K562 (cell line): ENCODE data around the gene B4GALNT4. TPM values are rescaled to one million over a fixed set of nuclear protein-coding genes. Genes with fewer than 3 reads are reported as not detected.
A peak's percentile ranks its signal among the peaks of the same experiment; 100 is the strongest.

Source experiments
- BCOR ChIP-seq: fragments of 450-650 bp; IDR thresholded peaks from 2 replicates; pipeline ENCODE4 v1.6.1; 2016
- BRF2 ChIP-seq: IDR thresholded peaks from 3 replicates; pipeline ENCODE4 v1.6.1; 2011; ENCODE audit warnings: borderline replicate concordance, mild to moderate bottlenecking; ENCODE audit not compliant: insufficient read length, insufficient read depth
- CCNT2 ChIP-seq: IDR thresholded peaks from 2 replicates; pipeline ENCODE4 v1.6.1; 2011; ENCODE audit warnings: borderline replicate concordance, low read depth, mild to moderate bottlenecking, moderate library complexity, mixed read lengths, low read length; ENCODE audit not compliant: insufficient read length; ENCODE audit errors: extremely low read depth
- CHD2 ChIP-seq: IDR thresholded peaks from 2 replicates; pipeline ENCODE4 v1.6.1; 2011; ENCODE audit warnings: low read depth, low read length
- DACH1 ChIP-seq: fragments of 450-650 bp; IDR thresholded peaks from 2 replicates; pipeline ENCODE4 v1.6.1; 2018; ENCODE audit not compliant: partially characterized antibody
- GATAD2A ChIP-seq: fragments of 450-650 bp; IDR thresholded peaks from 2 replicates; pipeline ENCODE4 v1.6.1; 2017
- HSF4 ChIP-seq: fragments of 250-450 bp; sonication (Bioruptor Pico); IDR thresholded peaks from 2 replicates; pipeline ENCODE4 v2.1.2; 2022; ENCODE audit warnings: mild to moderate bottlenecking, moderate library complexity, borderline replicate concordance
- IRF1 ChIP-seq: sonication (generic); formaldehyde crosslinking; IDR thresholded peaks from 2 replicates; pipeline ENCODE4 v1.8.0; 2022; ENCODE audit warnings: missing genetic modification reagents, mild to moderate bottlenecking, borderline replicate concordance
- KLF16 ChIP-seq: IDR thresholded peaks from 2 replicates; pipeline ENCODE4 v1.6.1; 2016; ENCODE audit warnings: antibody characterized with exemption
- MED1 ChIP-seq: sonication (generic); formaldehyde crosslinking; IDR thresholded peaks from 2 replicates; pipeline ENCODE4 v1.8.1; 2023; ENCODE audit warnings: missing genetic modification reagents, borderline replicate concordance
- MEF2A ChIP-seq: IDR thresholded peaks from 2 replicates; pipeline ENCODE4 v1.6.1; 2011; ENCODE audit warnings: low read depth, mild to moderate bottlenecking, low read length, moderate library complexity; ENCODE audit not compliant: control insufficient read depth
- NFXL1 ChIP-seq: fragments of 450-650 bp; formaldehyde crosslinking; IDR thresholded peaks from 2 replicates; pipeline ENCODE4 v1.4.0; 2021; ENCODE audit warnings: mild to moderate bottlenecking
- NR3C1 ChIP-seq: sonication (generic); formaldehyde crosslinking; IDR thresholded peaks from 2 replicates; pipeline ENCODE4 v1.8.1; 2022; ENCODE audit warnings: missing genetic modification reagents
- NRF1 ChIP-seq, 2 experiments: fragments of 450-650 bp; IDR thresholded peaks in 1 of 2; conservative IDR thresholded peaks in 1 of 2; 2 replicates each; pipeline ENCODE4 v1.6.1; 2014; ENCODE audit warnings: mild to moderate bottlenecking in 2 of 2
- TAL1 ChIP-seq: fragments of 450-650 bp; IDR thresholded peaks from 2 replicates; pipeline ENCODE4 v1.6.1; 2016; ENCODE audit warnings: mild to moderate bottlenecking
- ZNF583 ChIP-seq: fragments of 250-450 bp; sonication (Bioruptor Pico); IDR thresholded peaks from 2 replicates; pipeline ENCODE4 v1.4.0; 2020
- ZNF584 ChIP-seq: fragments of 200-800 bp; sonication (Bioruptor generic); IDR thresholded peaks from 2 replicates; pipeline ENCODE4 v1.6.1; 2016; ENCODE audit warnings: low read depth, mild to moderate bottlenecking, missing genetic modification characterization, missing compliant biosample characterization
- polyA plus RNA-seq, 8 experiments: library from polyadenylated mRNA; depleted of rRNA in 4 of 8; stranded (reverse) in 5 of 8; unstranded in 3 of 8; fragments of >200 nt; fragmentation: Nextera tagmentation in 2 of 8; fragmentation: Illumina TruSeq in 1 of 8; extraction: Ambion mirVana in 2 of 8; extraction: Trizol in 1 of 8; gene quantifications; 2 replicates each; pipeline versions ENCODE4 v1.2.1 to v1.2.3, GENCODE V29; 2011 to 2014; ENCODE audit warnings: inconsistent platforms in 1 of 8, missing spikeins in 1 of 8
- total RNA-seq, 7 experiments: library from RNA; depleted of rRNA in 6 of 7; stranded (reverse); fragments of >200 nt in 6 of 7; fragmentation: Illumina TruSeq in 2 of 7; extraction: Trizol in 2 of 7; gene quantifications; 2 replicates each; pipeline versions ENCODE4 v1.2.1 to v1.2.3, GENCODE V29; 2011 to 2021; ENCODE audit warnings: low replicate concordance in 1 of 7
- TF ChIP-seq, protein P1 (sequence below): fragments of 250-450 bp; sonication (Bioruptor Pico); IDR thresholded peaks from 2 replicates; pipeline ENCODE4 v1.8.0; 2021; ENCODE audit warnings: moderate library complexity, mild to moderate bottlenecking, inconsistent platforms
- TF ChIP-seq, protein P2 (sequence below): sonication (generic); formaldehyde crosslinking; IDR thresholded peaks from 2 replicates; pipeline ENCODE4 v1.8.1; 2023; ENCODE audit warnings: mild to moderate bottlenecking, missing genetic modification reagents
- TF ChIP-seq, protein P3 (sequence below): fragments of 450-650 bp; formaldehyde crosslinking; IDR thresholded peaks from 2 replicates; pipeline ENCODE4 v1.4.0; 2022; ENCODE audit warnings: missing genetic modification characterization

B4GALNT4 gene
- total and polyA plus RNA-seq, 9 of the 15 experiments (the other 6 are each of a cell fraction or from before 2014, with no cell fraction given), result 0.20 to 37.1 (median 10.8) TPM; not detected in 1

- TF ChIP-seq, protein P1, sequence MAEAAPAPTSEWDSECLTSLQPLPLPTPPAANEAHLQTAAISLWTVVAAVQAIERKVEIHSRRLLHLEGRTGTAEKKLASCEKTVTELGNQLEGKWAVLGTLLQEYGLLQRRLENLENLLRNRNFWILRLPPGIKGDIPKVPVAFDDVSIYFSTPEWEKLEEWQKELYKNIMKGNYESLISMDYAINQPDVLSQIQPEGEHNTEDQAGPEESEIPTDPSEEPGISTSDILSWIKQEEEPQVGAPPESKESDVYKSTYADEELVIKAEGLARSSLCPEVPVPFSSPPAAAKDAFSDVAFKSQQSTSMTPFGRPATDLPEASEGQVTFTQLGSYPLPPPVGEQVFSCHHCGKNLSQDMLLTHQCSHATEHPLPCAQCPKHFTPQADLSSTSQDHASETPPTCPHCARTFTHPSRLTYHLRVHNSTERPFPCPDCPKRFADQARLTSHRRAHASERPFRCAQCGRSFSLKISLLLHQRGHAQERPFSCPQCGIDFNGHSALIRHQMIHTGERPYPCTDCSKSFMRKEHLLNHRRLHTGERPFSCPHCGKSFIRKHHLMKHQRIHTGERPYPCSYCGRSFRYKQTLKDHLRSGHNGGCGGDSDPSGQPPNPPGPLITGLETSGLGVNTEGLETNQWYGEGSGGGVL (CRISPR knock-in tag), result no peak
- TF ChIP-seq BRF2 (no peak), NR3C1 (CRISPR knock-in tag) (no peak), GATAD2A (no peak), IRF1 (CRISPR knock-in tag) (no peak), CCNT2 (peak; percentile 52), MED1 (CRISPR knock-in tag) (no peak; the same call in 1 of the 2 replicates), CHD2 (no peak), NRF1 (conservative IDR thresholded peaks at IDR 0.05 in 1 of 2, IDR thresholded peaks at IDR 0.05 in 1 of 2) (peak; percentile 57 to 65; a peak in 3 of 4 replicates), BCOR (no peak), KLF16 (no peak), TAL1 (no peak), MEF2A (no peak), ZNF583 (CRISPR knock-in tag) (0 out of 2 replicates have a peak, but pooled peaks have one; percentile 39), NFXL1 (CRISPR knock-in tag) (no peak), ZNF584 (CRISPR knock-in tag) (no peak; the same call in 1 of the 2 replicates), HSF4 (CRISPR knock-in tag) (no peak), DACH1 (no peak)
- TF ChIP-seq, protein P2, sequence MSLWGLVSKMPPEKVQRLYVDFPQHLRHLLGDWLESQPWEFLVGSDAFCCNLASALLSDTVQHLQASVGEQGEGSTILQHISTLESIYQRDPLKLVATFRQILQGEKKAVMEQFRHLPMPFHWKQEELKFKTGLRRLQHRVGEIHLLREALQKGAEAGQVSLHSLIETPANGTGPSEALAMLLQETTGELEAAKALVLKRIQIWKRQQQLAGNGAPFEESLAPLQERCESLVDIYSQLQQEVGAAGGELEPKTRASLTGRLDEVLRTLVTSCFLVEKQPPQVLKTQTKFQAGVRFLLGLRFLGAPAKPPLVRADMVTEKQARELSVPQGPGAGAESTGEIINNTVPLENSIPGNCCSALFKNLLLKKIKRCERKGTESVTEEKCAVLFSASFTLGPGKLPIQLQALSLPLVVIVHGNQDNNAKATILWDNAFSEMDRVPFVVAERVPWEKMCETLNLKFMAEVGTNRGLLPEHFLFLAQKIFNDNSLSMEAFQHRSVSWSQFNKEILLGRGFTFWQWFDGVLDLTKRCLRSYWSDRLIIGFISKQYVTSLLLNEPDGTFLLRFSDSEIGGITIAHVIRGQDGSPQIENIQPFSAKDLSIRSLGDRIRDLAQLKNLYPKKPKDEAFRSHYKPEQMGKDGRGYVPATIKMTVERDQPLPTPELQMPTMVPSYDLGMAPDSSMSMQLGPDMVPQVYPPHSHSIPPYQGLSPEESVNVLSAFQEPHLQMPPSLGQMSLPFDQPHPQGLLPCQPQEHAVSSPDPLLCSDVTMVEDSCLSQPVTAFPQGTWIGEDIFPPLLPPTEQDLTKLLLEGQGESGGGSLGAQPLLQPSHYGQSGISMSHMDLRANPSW (CRISPR knock-in tag), result no peak
- TF ChIP-seq, protein P3, sequence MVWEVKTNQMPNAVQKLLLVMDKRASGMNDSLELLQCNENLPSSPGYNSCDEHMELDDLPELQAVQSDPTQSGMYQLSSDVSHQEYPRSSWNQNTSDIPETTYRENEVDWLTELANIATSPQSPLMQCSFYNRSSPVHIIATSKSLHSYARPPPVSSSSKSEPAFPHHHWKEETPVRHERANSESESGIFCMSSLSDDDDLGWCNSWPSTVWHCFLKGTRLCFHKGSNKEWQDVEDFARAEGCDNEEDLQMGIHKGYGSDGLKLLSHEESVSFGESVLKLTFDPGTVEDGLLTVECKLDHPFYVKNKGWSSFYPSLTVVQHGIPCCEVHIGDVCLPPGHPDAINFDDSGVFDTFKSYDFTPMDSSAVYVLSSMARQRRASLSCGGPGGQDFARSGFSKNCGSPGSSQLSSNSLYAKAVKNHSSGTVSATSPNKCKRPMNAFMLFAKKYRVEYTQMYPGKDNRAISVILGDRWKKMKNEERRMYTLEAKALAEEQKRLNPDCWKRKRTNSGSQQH (CRISPR knock-in tag), result no peak
Measured at GRCh38 chr11:394034-394857, 24.9 kb downstream of the B4GALNT4 start, which contains the start of gene PKP3 (continued).
